Skeletal muscle satellite cell (primary cell): Measurements from ENCODE around the gene EDN1.

Experiments used
- H3K27me3 ChIP-seq: 2 replicates; pipeline ENCODE4 v1.7.0; 2013; ENCODE audit warnings: low read length; ENCODE audit not compliant: control insufficient read depth, insufficient read depth
- H3K36me3 ChIP-seq: 2 replicates; pipeline ENCODE4 v1.7.0; 2013; ENCODE audit warnings: mild to moderate bottlenecking, control low read depth, low read length; ENCODE audit not compliant: insufficient read depth
- H3K4me1 ChIP-seq: 2 replicates; pipeline ENCODE4 v1.7.0; 2013; ENCODE audit warnings: low read length; ENCODE audit not compliant: control insufficient read depth, insufficient read depth
- H3K4me2 ChIP-seq: 2 replicates; pipeline ENCODE4 v1.7.0; 2013; ENCODE audit warnings: mild to moderate bottlenecking, low read length
- H3K4me3 ChIP-seq: 2 replicates; pipeline ENCODE4 v1.7.0; 2013; ENCODE audit warnings: low read length
- H3K9ac ChIP-seq: 2 replicates; pipeline ENCODE4 v1.7.0; 2013; ENCODE audit warnings: mild to moderate bottlenecking, low read depth, low read length, moderate library complexity
- H3K9me3 ChIP-seq: replicated peaks from 2 replicates; pipeline ENCODE4 v1.7.0; 2013; ENCODE audit warnings: mild to moderate bottlenecking, control low read depth, low read length

Gene EDN1

GRCh38 chr6:12288914-12289313, 1.2 kb upstream of the EDN1 start:
- Histone ChIP-seq H3K4me3 (no peak overlapping the region), H3K9me3 (no peaks in the 10 kb centered on the region), H3K36me3 (peaks cover 9% of the 10 kb centered on the region), H3K27me3 (no peaks in the 10 kb centered on the region), H3K4me2 (peak overlapping the region; percentile 93), H3K9ac (no peak overlapping the region), H3K4me1 (peaks cover 38% of the 10 kb centered on the region)

DNA sequence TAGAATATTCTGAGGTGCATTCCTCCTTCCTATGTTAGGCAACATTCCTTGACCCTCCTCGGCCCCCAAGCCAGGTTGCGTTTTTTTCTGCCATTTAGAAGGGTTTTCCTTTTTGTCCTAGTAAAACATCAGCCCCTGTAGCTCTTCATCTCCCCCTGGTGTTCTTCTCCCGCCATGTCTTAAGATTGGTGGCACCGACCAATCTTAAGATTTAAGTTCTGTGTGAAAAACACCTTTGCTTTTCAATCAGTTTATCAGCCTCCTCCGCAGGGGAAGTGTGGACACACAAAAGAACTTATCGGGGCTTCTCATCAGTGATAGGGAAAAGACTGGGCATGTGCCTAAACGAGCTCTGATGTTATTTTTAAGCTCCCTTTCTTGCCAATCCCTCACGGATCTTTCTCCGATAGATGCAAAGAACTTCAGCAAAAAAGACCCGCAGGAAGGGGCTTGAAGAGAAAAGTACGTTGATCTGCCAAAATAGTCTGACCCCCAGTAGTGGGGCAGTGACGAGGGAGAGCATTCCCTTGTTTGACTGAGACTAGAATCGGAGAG, 719 bp upstream of the EDN1 start:
- Histone ChIP-seq H3K9ac (peak overlapping the region; percentile 89), H3K27me3 (no peaks in the 10 kb centered on the region), H3K4me2 (peak overlapping the region; percentile 93), H3K36me3 (peaks cover 15% of the 10 kb centered on the region), H3K4me3 (peak overlapping the region; percentile 73), H3K9me3 (no peaks in the 10 kb centered on the region), H3K4me1 (peaks cover 38% of the 10 kb centered on the region)

GRCh38 chr6:12291071-12291838, 1.1 kb downstream of the EDN1 start:
- Histone ChIP-seq H3K4me1 (peaks cover 51% of the 10 kb centered on the region), H3K9me3 (no peaks in the 10 kb centered on the region), H3K27me3 (no peaks in the 10 kb centered on the region), H3K36me3 (peaks cover 16% of the 10 kb centered on the region), H3K9ac (peak overlapping the region; percentile 89), H3K4me2 (peak overlapping the region; percentile 93), H3K4me3 (peak overlapping the region; percentile 73)

- no peaks in the 10 kb centered on the region for H3K27me3 ChIP-seq
- peaks cover 51% of the 10 kb centered on the region for H3K4me1 ChIP-seq
- peak overlapping the region; percentile 93 for H3K4me2 ChIP-seq
- peaks cover 16% of the 10 kb centered on the region for H3K36me3 ChIP-seq
- peak overlapping the region; percentile 73 for H3K4me3 ChIP-seq
- no peaks in the 10 kb centered on the region for H3K9me3 ChIP-seq
- H3K9ac ChIP-seq = peak overlapping the region; percentile 89
Measured at GRCh38 chr6:12291839-12292604, 1.9 kb downstream of the EDN1 start.

DNA sequence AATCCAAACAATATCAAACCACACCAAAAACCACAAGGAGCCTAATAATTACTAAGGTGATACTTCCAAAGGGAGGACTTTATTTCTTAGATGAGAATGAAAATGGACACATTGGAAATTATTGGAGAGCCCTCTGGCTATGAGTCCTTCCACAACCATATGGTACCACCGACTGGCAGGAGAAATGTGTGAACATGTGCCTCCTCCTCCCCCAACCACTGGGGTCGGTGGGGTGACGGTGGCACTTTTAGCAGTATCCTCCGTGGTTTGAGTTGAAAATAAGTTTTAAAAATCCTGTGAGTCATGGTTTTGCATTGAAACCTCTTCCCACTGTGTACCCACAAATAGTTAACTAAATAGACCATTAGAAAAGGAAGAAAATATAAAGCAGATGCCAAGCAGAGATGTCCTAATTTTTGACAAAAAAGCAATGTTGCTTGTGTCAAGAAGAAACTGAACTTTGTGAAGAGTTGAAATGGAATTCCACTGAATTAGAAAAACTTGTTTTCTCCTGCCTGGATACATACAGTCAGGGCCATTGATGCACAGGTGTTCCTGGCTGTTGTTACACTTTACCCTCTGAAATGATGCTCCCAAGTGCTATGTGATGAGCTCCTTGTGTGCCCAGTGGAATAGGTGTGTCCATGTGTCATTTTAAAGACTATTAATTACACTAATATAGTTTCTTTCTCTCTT, 3.2 kb downstream of the EDN1 start:
- Histone ChIP-seq H3K9ac (peak overlapping the region; percentile 89), H3K36me3 (peaks cover 16% of the 10 kb centered on the region), H3K4me1 (peaks cover 55% of the 10 kb centered on the region)

GRCh38 chr6:12293931-12294807, 4.0 kb downstream of the EDN1 start:
- Histone ChIP-seq H3K4me2 (no peak overlapping the region), H3K9ac (no peak overlapping the region), H3K4me3 (no peak overlapping the region), H3K9me3 (no peaks in the 10 kb centered on the region), H3K4me1 (peaks cover 55% of the 10 kb centered on the region), H3K36me3 (peaks cover 16% of the 10 kb centered on the region), H3K27me3 (no peaks in the 10 kb centered on the region)

More for the DNA sequence above, 3.2 kb downstream of the EDN1 start:
- H3K9me3 ChIP-seq = no peaks in the 10 kb centered on the region
- H3K4me3 ChIP-seq = peak overlapping the region; percentile 73
- H3K27me3 ChIP-seq = no peaks in the 10 kb centered on the region
- H3K4me2 ChIP-seq = peak overlapping the region; percentile 93

GRCh38 chr6:12294851-12295536, 4.8 kb downstream of the EDN1 start:
- peaks cover 55% of the 10 kb centered on the region for H3K4me1 ChIP-seq
- peaks cover 16% of the 10 kb centered on the region for H3K36me3 ChIP-seq
- H3K4me3 ChIP-seq = no peak overlapping the region
- H3K9me3 ChIP-seq = no peaks in the 10 kb centered on the region
- H3K4me2 ChIP-seq = no peak overlapping the region
- H3K9ac ChIP-seq = peak overlapping the region; percentile 10
- no peaks in the 10 kb centered on the region for H3K27me3 ChIP-seq

DNA sequence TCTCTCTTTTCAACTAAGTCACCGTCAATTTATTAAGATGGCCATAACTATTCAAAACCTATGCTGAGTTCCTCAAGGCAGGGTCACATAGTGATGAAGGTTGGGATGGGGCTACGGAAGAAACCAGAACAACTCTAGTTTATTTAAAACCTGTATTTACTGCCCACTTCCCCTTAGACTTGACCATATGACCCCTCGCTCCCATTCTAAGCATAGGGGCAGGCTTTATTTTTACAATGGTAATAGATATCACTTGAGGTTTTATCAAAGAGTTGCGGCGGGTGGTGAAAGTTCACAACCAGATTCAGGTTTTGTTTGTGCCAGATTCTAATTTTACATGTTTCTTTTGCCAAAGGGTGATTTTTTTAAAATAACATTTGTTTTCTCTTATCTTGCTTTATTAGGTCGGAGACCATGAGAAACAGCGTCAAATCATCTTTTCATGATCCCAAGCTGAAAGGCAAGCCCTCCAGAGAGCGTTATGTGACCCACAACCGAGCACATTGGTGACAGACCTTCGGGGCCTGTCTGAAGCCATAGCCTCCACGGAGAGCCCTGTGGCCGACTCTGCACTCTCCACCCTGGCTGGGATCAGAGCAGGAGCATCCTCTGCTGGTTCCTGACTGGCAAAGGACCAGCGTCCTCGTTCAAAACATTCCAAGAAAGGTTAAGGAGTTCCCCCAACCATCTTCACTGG, 5.5 kb downstream of the EDN1 start:
- H3K9ac ChIP-seq = peak overlapping the region; percentile 51
- peak overlapping the region; percentile 60 for H3K4me2 ChIP-seq
- no peaks in the 10 kb centered on the region for H3K9me3 ChIP-seq
- peak overlapping the region; percentile 24 for H3K4me3 ChIP-seq
- peaks cover 16% of the 10 kb centered on the region for H3K36me3 ChIP-seq
- H3K27me3 ChIP-seq = no peaks in the 10 kb centered on the region
- peaks cover 55% of the 10 kb centered on the region for H3K4me1 ChIP-seq

DNA sequence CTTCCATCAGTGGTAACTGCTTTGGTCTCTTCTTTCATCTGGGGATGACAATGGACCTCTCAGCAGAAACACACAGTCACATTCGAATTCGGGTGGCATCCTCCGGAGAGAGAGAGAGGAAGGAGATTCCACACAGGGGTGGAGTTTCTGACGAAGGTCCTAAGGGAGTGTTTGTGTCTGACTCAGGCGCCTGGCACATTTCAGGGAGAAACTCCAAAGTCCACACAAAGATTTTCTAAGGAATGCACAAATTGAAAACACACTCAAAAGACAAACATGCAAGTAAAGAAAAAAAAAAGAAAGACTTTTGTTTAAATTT, 6.1 kb downstream of the EDN1 start:
- Histone ChIP-seq H3K9me3 (no peaks in the 10 kb centered on the region), H3K9ac (peak overlapping the region; percentile 69), H3K4me2 (peak overlapping the region; percentile 60), H3K4me1 (peaks cover 54% of the 10 kb centered on the region), H3K4me3 (peak overlapping the region; percentile 24), H3K27me3 (no peaks in the 10 kb centered on the region), H3K36me3 (peaks cover 16% of the 10 kb centered on the region)

DNA sequence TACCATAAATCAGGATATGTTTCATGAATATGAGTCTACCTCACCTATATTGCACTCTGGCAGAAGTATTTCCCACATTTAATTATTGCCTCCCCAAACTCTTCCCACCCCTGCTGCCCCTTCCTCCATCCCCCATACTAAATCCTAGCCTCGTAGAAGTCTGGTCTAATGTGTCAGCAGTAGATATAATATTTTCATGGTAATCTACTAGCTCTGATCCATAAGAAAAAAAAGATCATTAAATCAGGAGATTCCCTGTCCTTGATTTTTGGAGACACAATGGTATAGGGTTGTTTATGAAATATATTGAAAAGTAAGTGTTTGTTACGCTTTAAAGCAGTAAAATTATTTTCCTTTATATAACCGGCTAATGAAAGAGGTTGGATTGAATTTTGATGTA, 6.4 kb downstream of the EDN1 start:
- H3K4me2 ChIP-seq = peak overlapping the region; percentile 52
- no peaks in the 10 kb centered on the region for H3K9me3 ChIP-seq
- no peaks in the 10 kb centered on the region for H3K27me3 ChIP-seq
- peaks cover 51% of the 10 kb centered on the region for H3K4me1 ChIP-seq
- H3K4me3 ChIP-seq = peak overlapping the region; percentile 14
- peak overlapping the region; percentile 69 for H3K9ac ChIP-seq
- H3K36me3 ChIP-seq = peaks cover 16% of the 10 kb centered on the region
